ENCODE measurements around the gene COG5. TPM values are rescaled to one million over a fixed set of nuclear protein-coding genes. Genes with fewer than 3 reads are reported as not detected.
A peak's percentile ranks its signal among the peaks of the same experiment; 100 is the strongest.

The COG5 gene
- polyA plus RNA-seq, 10 donors: 23.9 to 36.5 (median 28.1) TPM

GRCh38 chr7:107396081-107396480 is 167.6 kb downstream of the COG5 start:
- no peak for DNase-seq

- DNase-seq: no peak
Observed at GRCh38 chr7:107394831-107395230, 168.9 kb downstream of the COG5 start.

GRCh38 chr7:107394276-107394675 is 169.4 kb downstream of the COG5 start:
- DNase-seq: peak in 2 of 3 donors; percentile 10

DNA sequence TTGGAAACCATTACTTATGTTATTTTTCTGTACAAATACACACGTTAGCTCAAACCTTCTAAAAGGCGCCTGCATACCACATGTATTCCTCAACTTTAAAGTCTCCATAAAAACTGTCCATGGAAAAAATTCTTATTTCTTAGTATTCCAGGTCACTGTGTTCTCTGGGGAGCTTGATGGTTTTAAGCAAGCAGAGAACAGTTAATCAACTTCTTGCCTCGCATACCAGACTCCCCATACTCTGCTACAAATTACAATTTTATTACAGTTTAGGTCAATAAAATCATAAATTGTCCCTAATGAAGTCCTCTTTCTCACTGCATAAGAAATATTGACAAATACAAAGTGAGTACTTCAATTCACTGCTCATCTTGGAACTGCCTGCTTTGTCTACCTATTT is 170.9 kb downstream of the COG5 start:
- no peak for DNase-seq

- no peak for DNase-seq
Observed at GRCh38 chr7:107390916-107391315, 172.8 kb downstream of the COG5 start.

DNA sequence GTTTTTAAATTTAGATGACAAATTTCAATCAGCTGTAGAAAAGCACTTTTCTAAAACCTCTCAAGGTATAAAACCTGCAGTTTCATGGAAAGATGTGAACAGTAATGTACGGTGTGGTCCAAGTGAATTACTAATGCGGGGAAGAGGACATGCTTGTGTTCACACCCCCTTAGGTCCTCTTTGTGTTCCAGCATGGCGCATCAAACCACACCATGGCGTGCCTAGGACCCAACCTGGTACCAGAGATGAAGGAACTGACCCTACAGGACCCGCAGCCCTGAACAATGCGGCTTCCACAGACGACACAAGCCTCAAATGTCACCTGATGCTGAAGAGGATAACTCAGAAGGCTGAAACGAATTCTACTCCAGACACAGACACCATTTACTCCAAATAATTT is 175.1 kb downstream of the COG5 start:
- no peak for DNase-seq

DNA sequence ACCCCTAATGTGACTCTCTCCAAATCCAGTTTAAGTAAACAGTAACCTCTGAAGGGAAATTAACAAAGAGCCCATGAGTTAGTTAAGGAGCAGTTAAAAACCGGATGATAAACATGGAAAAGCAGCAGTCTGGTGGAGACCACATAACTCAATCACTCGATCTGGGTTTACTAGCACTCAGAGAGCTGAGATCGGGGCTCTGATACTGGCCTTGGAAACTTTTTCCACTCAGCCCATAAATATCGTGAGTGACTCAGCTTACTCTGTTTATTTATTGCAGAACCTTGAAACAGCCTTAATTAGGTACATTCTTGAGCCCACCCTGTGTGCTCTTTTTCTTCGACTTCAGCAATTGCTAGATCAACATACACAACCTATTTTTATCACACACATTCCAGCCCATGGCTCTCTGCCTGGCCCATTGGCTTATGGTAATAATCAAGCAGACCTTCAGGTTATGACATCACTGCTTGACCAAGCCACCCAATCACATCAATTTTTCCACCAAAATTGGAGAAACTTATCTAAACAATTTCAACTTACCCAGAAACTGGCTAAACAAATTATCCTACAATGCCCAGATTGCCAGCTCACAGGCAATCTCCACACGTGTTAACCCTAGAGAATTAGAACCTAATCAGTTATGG is 176.0 kb downstream of the COG5 start:
- DNase-seq: peak in 1 of 3 donors; percentile 41

DNA sequence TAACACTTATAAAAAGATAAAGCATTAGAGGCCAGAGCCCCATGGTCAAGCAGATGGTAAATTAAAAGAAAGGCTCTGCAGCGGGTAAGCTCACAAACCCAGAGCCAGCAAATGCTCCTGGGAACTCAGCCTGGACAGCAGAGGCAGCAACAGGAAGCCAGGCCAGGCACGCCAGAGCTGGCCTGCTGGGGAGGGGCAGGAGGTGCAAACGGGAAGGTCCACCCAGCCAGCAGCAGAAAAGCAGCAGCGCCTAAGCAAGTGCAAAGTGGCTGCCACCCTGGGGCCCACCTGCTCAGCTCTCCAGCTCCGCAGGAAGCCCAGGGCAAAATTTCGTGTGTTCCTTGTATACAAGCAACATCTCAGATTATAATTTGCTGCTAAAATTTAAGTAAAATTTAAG is 176.6 kb downstream of the COG5 start:
- DNase-seq: peak in 2 of 3 donors; percentile 17 to 48

GRCh38 chr7:107386548-107387102 is 177.1 kb downstream of the COG5 start:
- DNase-seq: no peak

DNA sequence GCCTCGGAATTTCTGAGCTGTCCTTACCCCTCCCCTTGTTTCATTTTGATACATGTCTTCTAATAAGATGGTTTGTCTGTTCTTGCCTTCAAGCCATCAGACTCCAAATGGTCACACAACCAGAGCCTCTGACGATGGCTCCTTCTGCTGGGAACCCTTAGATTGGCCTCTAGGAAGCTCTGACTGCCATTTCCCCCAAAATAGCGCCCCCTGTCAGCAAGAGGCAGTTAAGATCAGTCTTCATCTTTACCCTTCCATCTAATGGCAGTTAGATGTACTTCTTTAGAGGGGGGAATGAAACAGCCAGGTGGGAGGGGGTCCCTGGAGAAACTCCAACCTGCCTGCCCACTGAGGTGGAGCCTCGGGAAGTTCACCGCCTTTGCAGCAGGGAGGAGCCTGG is 179.7 kb downstream of the COG5 start:
- DNase-seq: no peak

GRCh38 chr7:107383203-107383602 is 180.5 kb downstream of the COG5 start:
- DNase-seq: no peak

DNA sequence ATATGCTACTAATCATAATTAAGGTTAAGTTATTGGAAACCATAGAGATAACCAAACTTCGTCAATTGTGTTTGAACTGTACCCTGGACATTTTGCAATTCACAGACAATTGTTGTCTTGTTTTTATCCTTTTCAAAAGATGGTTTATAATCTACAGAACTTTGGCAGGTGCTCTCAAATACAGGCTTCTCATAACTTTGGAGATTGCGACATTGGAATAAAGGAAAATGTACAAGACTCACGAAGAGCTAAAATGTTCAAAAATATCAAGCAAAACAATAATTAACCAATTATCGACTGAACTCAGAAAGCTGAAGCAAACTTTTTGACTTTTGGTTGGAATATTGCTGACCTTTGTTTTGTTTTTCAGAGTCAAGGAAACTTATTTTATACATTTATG is 182.3 kb downstream of the COG5 start:
- DNase-seq: no peak

GRCh38 chr7:107373354-107373753 is 190.4 kb downstream of the COG5 start:
- DNase-seq: no peak

DNA sequence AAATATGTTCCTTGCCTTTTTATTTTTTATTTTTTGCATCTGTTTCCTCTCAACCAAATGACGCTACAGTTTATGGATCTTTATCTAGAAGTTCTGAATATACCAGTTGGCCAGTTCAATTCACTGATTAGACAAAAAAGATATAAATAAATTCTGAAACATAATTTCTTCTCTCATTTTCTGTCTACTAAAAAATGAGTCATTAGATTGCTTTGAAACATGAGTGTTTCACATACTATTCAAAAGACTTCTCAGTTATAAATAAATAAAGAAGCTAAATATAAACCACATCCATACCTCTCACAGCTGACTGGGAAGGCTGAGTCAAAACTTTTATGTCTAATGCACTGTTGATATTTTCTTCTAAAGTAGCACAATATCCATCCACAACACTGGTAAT is 191.4 kb downstream of the COG5 start:
- DNase-seq: peak in 1 of 3 donors; percentile 30

- DNase-seq: no peak
Observed at GRCh38 chr7:107370816-107371215, 192.9 kb downstream of the COG5 start.

DNA sequence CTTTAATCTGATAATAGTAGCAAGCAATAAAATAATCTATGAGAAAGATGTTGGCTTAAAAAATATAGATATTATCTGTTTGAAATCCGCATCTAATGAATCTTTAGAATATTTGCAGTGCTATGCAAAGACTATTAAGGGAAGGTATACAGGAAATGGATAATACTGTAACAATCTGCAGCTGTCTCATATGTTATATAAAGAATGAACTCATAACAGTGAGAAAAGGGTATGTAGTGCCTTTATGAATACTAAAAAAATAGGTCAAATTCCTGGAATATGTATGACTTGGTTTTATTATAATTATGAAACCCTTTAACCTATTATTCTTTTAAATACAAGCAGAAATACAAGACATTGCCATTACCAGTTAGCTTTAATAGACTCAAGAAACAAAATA is 198.9 kb downstream of the COG5 start:
- DNase-seq: no peak

GRCh38 chr7:107359520-107360316 is 204.0 kb downstream of the COG5 start:
- DNase-seq: no peak

- peak in 1 of 3 donors; percentile 23 for DNase-seq
Observed at GRCh38 chr7:107355616-107356015, 208.1 kb downstream of the COG5 start.

GRCh38 chr7:107354640-107355039 is 209.1 kb downstream of the COG5 start:
- DNase-seq: no peak

- no peak for DNase-seq
Observed at GRCh38 chr7:107353701-107354100, 210.0 kb downstream of the COG5 start.

- DNase-seq: no peak
Observed at GRCh38 chr7:107345898-107346297, 217.8 kb downstream of the COG5 start.

GRCh38 chr7:107344799-107345198 is 218.9 kb downstream of the COG5 start:
- no peak for DNase-seq

- DNase-seq: no peak
Observed at GRCh38 chr7:107344286-107344685, 219.4 kb downstream of the COG5 start.

All from muscle of back (tissue), 11 donors.